GM23338 (cell line): ENCODE measurements around the gene ACO2. TPM values are rescaled to one million over a fixed set of nuclear protein-coding genes. Genes with fewer than 3 reads are reported as not detected.

Experiments
- ATAC-seq: fragments of 200-7000 bp; cut with Tn5 transposase; 3 replicates; pipeline ENCODE4 v1.9.1; 2020
- DNase-seq: peaks from one replicate; pipeline ENCODE4 v3.0.0-alpha.2; 2015; ENCODE audit warnings: low spot score
- H2AFZ ChIP-seq: fragments of 200-600 bp; sonication (generic); 2 replicates; pipeline ENCODE4 v1.8.0; 2016; ENCODE audit warnings: antibody characterized with exemption, mild to moderate bottlenecking, moderate library complexity
- H3F3A ChIP-seq: fragments of 200-600 bp; sonication (generic); replicated peaks from 2 replicates; pipeline ENCODE4 v1.8.0; 2017; ENCODE audit warnings: antibody characterized with exemption, mixed run types, low read depth
- H3K27ac ChIP-seq: fragments of 200-600 bp; sonication (generic); 2 replicates; pipeline ENCODE4 v1.6.1; 2016; ENCODE audit warnings: low read depth
- H3K27me3 ChIP-seq: fragments of 200-600 bp; sonication (generic); 2 replicates; pipeline ENCODE4 v1.8.0; 2016; ENCODE audit warnings: mild to moderate bottlenecking, mixed run types, moderate library complexity; ENCODE audit not compliant: insufficient read depth
- H3K36me3 ChIP-seq: fragments of 200-600 bp; sonication (generic); 2 replicates; pipeline ENCODE4 v1.8.0; 2016; ENCODE audit warnings: mild to moderate bottlenecking; ENCODE audit not compliant: insufficient read depth
- H3K4me1 ChIP-seq: fragments of 200-600 bp; sonication (generic); 2 replicates; pipeline ENCODE4 v1.8.0; 2016; ENCODE audit warnings: mild to moderate bottlenecking, moderate library complexity; ENCODE audit not compliant: insufficient read depth
- H3K4me2 ChIP-seq: fragments of 200-600 bp; sonication (generic); 2 replicates; pipeline ENCODE4 v1.7.1; 2017; ENCODE audit warnings: mixed run types
- H3K4me3 ChIP-seq: fragments of 200-600 bp; sonication (generic); 2 replicates; pipeline ENCODE4 v1.6.1; 2016; ENCODE audit warnings: mixed run types
- H3K79me2 ChIP-seq: fragments of 200-600 bp; sonication (generic); replicated peaks from 2 replicates; pipeline ENCODE4 v1.8.0; 2017; ENCODE audit warnings: mild to moderate bottlenecking; ENCODE audit not compliant: insufficient read depth
- H3K9me2 ChIP-seq: fragments of 200-600 bp; sonication (generic); 2 replicates; pipeline ENCODE4 v1.8.0; 2017; ENCODE audit not compliant: insufficient read depth
- H4K20me1 ChIP-seq: fragments of 200-600 bp; sonication (generic); replicated peaks from 2 replicates; pipeline ENCODE4 v1.8.0; 2017; ENCODE audit warnings: mild to moderate bottlenecking; ENCODE audit not compliant: insufficient read depth
- H3K27ac Mint-ChIP-seq: 2 replicates; pipeline ENCODE4 v1.8.0; 2020; ENCODE audit warnings: inconsistent platforms, mild to moderate bottlenecking, moderate library complexity, mixed read lengths
- H3K27me3 Mint-ChIP-seq: 3 replicates; pipeline ENCODE4 v1.8.0; 2022; ENCODE audit warnings: low read depth, mild to moderate bottlenecking, moderate library complexity, mixed read lengths, inconsistent platforms; ENCODE audit not compliant: insufficient read depth, poor library complexity
- H3K36me3 Mint-ChIP-seq: 3 replicates; pipeline ENCODE4 v1.8.0; 2021; ENCODE audit warnings: low read depth, mild to moderate bottlenecking, inconsistent platforms, moderate library complexity, mixed read lengths
- H3K4me1 Mint-ChIP-seq: 3 replicates; pipeline ENCODE4 v1.8.0; 2020; ENCODE audit warnings: mild to moderate bottlenecking, inconsistent platforms, mixed read lengths
- H3K4me3 Mint-ChIP-seq: 3 replicates; pipeline ENCODE4 v1.8.0; 2021; ENCODE audit warnings: moderate library complexity, mild to moderate bottlenecking, inconsistent platforms, mixed read lengths
- H3K9me3 Mint-ChIP-seq: 3 replicates; pipeline ENCODE4 v1.8.0; 2020; ENCODE audit warnings: moderate library complexity, mild to moderate bottlenecking, inconsistent platforms, mixed read lengths
- CREB1 ChIP-seq: fragments of 250-450 bp; sonication (Bioruptor Pico); IDR thresholded peaks from 2 replicates; pipeline ENCODE4 v1.5.0; 2020; ENCODE audit warnings: low read depth, mild to moderate bottlenecking, moderate library complexity
- EZH2phosphoT487 ChIP-seq: fragments of 200-600 bp; sonication (generic); IDR thresholded peaks from one replicate; pipeline ENCODE4 v1.8.1; 2018; ENCODE audit warnings: antibody characterized with exemption; ENCODE audit not compliant: unreplicated experiment
- JUNB ChIP-seq: IDR thresholded peaks from one replicate; pipeline ENCODE4 v1.6.1; 2016; ENCODE audit warnings: antibody characterized with exemption; ENCODE audit not compliant: unreplicated experiment
- POLR2AphosphoS5 ChIP-seq: IDR thresholded peaks from 2 replicates; pipeline ENCODE4 v1.6.1; 2016; ENCODE audit warnings: antibody characterized with exemption, low read depth
- STAT1 ChIP-seq: IDR thresholded peaks from one replicate; pipeline ENCODE4 v1.6.1; 2016; ENCODE audit warnings: antibody characterized with exemption; ENCODE audit not compliant: unreplicated experiment
- ZNF114 ChIP-seq: fragments of 250-450 bp; sonication (Bioruptor Pico); IDR thresholded peaks from 2 replicates; pipeline ENCODE4 v1.5.0; 2020; ENCODE audit warnings: mild to moderate bottlenecking, moderate library complexity
- ZNF331 ChIP-seq: fragments of 250-450 bp; sonication (Bioruptor Pico); IDR thresholded peaks from 2 replicates; pipeline ENCODE4 v1.5.0; 2020; ENCODE audit warnings: low read depth, mild to moderate bottlenecking, moderate library complexity
- polyA plus RNA-seq: library from polyadenylated mRNA; unstranded; fragments of >200 nt; fragmentation: Nextera tagmentation; extraction: Ambion mirVana; gene quantifications from 2 replicates; pipeline ENCODE4 v1.2.1, GENCODE V29; 2016
- total RNA-seq: library from RNA; depleted of rRNA; stranded (reverse); fragments of >200 nt; shearing (Covaris generic); gene quantifications from 2 replicates; pipeline ENCODE4 v1.2.3, GENCODE V29; 2014
- TF ChIP-seq, protein P1 (sequence below): fragments of 250-450 bp; sonication (Bioruptor Pico); IDR thresholded peaks from 2 replicates; pipeline ENCODE4 v1.5.0; 2020; ENCODE audit warnings: mild to moderate bottlenecking, moderate library complexity
- TF ChIP-seq, protein P2 (sequence below): IDR thresholded peaks from 2 replicates; pipeline ENCODE4 v1.6.1; 2016; ENCODE audit warnings: antibody characterized with exemption

Gene ACO2
- total and polyA plus RNA-seq, 2 experiments from 2014 or later, result 36.2 to 79.7 TPM

DNA sequence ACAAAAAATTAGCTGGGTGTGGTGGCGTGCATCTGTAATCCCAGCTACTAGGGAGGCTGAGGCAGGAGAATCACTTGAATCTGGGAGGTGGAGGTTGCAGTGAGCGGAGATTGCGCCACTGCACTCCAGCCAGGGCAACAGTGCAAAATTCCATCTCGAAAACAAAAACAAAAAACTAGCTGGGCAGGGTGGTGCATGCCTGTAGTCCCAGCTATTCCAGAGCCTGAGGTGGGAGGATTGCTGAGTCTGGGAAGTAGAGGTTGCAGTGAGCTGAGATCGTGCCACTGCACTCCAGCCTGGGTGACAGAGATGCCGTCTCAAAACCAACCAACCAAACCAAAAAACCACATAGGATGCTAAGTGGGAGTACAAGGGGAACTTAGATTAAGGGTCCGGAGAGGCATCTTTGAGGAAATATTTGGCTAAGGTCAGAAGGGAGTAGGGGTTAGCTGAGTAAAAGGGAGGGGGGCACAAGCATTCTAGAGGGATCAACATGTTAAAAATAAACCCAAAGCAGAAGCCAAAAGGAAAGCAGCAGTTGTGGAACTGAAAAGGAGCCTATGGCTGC, 10.7 kb upstream of the ACO2 start (continued):
- TF ChIP-seq, protein P1, sequence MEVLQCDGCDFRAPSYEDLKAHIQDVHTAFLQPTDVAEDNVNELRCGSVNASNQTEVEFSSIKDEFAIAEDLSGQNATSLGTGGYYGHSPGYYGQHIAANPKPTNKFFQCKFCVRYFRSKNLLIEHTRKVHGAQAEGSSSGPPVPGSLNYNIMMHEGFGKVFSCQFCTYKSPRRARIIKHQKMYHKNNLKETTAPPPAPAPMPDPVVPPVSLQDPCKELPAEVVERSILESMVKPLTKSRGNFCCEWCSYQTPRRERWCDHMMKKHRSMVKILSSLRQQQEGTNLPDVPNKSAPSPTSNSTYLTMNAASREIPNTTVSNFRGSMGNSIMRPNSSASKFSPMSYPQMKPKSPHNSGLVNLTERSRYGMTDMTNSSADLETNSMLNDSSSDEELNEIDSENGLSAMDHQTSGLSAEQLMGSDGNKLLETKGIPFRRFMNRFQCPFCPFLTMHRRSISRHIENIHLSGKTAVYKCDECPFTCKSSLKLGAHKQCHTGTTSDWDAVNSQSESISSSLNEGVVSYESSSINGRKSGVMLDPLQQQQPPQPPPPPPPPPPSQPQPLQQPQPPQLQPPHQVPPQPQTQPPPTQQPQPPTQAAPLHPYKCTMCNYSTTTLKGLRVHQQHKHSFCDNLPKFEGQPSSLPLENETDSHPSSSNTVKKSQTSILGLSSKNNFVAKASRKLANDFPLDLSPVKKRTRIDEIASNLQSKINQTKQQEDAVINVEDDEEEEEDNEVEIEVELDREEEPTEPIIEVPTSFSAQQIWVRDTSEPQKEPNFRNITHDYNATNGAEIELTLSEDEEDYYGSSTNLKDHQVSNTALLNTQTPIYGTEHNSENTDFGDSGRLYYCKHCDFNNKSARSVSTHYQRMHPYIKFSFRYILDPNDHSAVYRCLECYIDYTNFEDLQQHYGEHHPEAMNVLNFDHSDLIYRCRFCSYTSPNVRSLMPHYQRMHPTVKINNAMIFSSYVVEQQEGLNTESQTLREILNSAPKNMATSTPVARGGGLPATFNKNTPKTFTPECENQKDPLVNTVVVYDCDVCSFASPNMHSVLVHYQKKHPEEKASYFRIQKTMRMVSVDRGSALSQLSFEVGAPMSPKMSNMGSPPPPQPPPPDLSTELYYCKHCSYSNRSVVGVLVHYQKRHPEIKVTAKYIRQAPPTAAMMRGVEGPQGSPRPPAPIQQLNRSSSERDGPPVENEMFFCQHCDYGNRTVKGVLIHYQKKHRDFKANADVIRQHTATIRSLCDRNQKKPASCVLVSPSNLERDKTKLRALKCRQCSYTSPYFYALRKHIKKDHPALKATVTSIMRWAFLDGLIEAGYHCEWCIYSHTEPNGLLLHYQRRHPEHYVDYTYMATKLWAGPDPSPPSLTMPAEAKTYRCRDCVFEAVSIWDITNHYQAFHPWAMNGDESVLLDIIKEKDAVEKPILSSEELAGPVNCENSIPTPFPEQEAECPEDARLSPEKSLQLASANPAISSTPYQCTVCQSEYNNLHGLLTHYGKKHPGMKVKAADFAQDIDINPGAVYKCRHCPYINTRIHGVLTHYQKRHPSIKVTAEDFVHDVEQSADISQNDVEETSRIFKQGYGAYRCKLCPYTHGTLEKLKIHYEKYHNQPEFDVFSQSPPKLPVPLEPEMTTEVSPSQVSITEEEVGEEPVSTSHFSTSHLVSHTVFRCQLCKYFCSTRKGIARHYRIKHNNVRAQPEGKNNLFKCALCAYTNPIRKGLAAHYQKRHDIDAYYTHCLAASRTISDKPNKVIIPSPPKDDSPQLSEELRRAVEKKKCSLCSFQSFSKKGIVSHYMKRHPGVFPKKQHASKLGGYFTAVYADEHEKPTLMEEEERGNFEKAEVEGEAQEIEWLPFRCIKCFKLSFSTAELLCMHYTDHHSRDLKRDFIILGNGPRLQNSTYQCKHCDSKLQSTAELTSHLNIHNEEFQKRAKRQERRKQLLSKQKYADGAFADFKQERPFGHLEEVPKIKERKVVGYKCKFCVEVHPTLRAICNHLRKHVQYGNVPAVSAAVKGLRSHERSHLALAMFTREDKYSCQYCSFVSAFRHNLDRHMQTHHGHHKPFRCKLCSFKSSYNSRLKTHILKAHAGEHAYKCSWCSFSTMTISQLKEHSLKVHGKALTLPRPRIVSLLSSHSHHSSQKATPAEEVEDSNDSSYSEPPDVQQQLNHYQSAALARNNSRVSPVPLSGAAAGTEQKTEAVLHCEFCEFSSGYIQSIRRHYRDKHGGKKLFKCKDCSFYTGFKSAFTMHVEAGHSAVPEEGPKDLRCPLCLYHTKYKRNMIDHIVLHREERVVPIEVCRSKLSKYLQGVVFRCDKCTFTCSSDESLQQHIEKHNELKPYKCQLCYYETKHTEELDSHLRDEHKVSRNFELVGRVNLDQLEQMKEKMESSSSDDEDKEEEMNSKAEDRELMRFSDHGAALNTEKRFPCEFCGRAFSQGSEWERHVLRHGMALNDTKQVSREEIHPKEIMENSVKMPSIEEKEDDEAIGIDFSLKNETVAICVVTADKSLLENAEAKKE (CRISPR knock-in tag), result no peak
- TF ChIP-seq ZNF114, result no peak
- no peak for TF ChIP-seq JUNB

DNA sequence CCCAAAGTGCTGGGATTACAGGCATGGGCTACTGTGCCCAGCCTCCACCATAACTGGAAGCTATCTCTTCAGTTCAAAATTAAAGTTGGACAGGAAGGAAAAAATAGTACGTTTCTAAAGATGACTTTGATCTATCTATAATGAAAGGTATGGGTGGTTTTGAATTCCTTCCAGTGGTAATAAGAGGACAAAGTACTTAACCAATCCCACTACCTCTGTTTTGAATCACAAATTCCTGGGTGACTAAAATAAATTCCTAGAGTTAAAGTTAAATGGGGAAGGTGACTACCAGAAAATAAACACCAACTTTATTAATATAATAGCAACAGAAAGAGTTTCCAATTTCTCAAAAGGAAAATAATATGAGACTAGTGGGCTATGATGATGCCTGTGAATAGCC, 9.5 kb upstream of the ACO2 start:
- no peaks in the 10 kb centered on the region for H3K79me2 ChIP-seq
- Mint-ChIP-seq H3K9me3 (no peaks in the 10 kb centered on the region; the same call in 2 of the 3 replicates), H3K4me1 (no peaks in the 10 kb centered on the region; the same call in 2 of the 3 replicates), H3K27ac (no peak overlapping the region), H3K27me3 (peaks cover 2% of the 10 kb centered on the region), H3K4me3 (no peak overlapping the region), H3K36me3 (peaks cover 59% of the 10 kb centered on the region)
- peaks cover 29% of the 10 kb centered on the region for H3F3A ChIP-seq
- no peak overlapping the region for H2AFZ ChIP-seq
- DNase-seq (no peak), ATAC-seq (no peak)
- H3K27ac ChIP-seq, result no peak overlapping the region
- no peaks in the 10 kb centered on the region for H3K9me2 ChIP-seq
- H4K20me1 ChIP-seq, result peaks cover 7% of the 10 kb centered on the region
- H3K4me1 ChIP-seq, result no peaks in the 10 kb centered on the region
- H3K4me3 ChIP-seq, result no peak overlapping the region
- peaks cover 39% of the 10 kb centered on the region for H3K36me3 ChIP-seq
- no peak overlapping the region for H3K4me2 ChIP-seq
- no peaks in the 10 kb centered on the region for H3K27me3 ChIP-seq
- TF ChIP-seq ZNF331 (no peak), CREB1 (CRISPR knock-in tag) (no peak), STAT1 (no peak), EZH2phosphoT487 (no peak), POLR2AphosphoS5 (no peak)
- TF ChIP-seq, protein P1 (CRISPR knock-in tag), result no peak
- TF ChIP-seq, protein P2, sequence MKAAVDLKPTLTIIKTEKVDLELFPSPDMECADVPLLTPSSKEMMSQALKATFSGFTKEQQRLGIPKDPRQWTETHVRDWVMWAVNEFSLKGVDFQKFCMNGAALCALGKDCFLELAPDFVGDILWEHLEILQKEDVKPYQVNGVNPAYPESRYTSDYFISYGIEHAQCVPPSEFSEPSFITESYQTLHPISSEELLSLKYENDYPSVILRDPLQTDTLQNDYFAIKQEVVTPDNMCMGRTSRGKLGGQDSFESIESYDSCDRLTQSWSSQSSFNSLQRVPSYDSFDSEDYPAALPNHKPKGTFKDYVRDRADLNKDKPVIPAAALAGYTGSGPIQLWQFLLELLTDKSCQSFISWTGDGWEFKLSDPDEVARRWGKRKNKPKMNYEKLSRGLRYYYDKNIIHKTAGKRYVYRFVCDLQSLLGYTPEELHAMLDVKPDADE, result no peak
